Astrocyte (in vitro differentiated cells and primary cell): ENCODE results near the gene SCYGR7. TPM values are rescaled to one million over a fixed set of nuclear protein-coding genes. Genes with fewer than 3 reads are reported as not detected.

ENCODE experiments used
- DNase-seq: peaks from one replicate; pipeline ENCODE4 v3.0.0-alpha.2; 2010; ENCODE audit warnings: low read depth
- FAIRE-seq: peaks from 2 replicates; lab custom pipeline; 2011; peaks lifted over from hg19 to GRCh38; lab: Jason Lieb, UNC
- H2AFZ ChIP-seq: 2 replicates; pipeline ENCODE4 v1.6.0; 2012; ENCODE audit warnings: low read depth, low read length, inconsistent platforms
- H3K27ac ChIP-seq: 2 replicates; pipeline ENCODE4 v1.5.1; 2011; ENCODE audit warnings: low read depth, low read length, inconsistent platforms
- H3K27me3 ChIP-seq: 2 replicates; pipeline ENCODE4 v1.6.0; 2011; ENCODE audit warnings: low read length, inconsistent platforms; ENCODE audit not compliant: insufficient read depth
- H3K36me3 ChIP-seq: 2 replicates; pipeline ENCODE4 v1.5.1; 2011; ENCODE audit warnings: low read length, inconsistent platforms; ENCODE audit not compliant: insufficient read depth
- H3K4me1 ChIP-seq: 2 replicates; pipeline ENCODE4 v1.5.1; 2011; ENCODE audit warnings: low read length, inconsistent platforms; ENCODE audit not compliant: insufficient read depth
- H3K4me2 ChIP-seq: 2 replicates; pipeline ENCODE4 v1.6.0; 2012; ENCODE audit warnings: low read length, inconsistent platforms
- H3K4me3 ChIP-seq: 2 replicates; pipeline ENCODE4 v1.5.1; 2011; ENCODE audit warnings: low read depth, mild to moderate bottlenecking, low read length, inconsistent platforms; ENCODE audit not compliant: insufficient read depth
- H3K79me2 ChIP-seq: 2 replicates; pipeline ENCODE4 v1.6.0; 2012; ENCODE audit warnings: mild to moderate bottlenecking, low read length, inconsistent platforms; ENCODE audit not compliant: insufficient read depth
- H3K9ac ChIP-seq: 2 replicates; pipeline ENCODE4 v1.6.0; 2012; ENCODE audit warnings: mild to moderate bottlenecking, low read length, inconsistent platforms
- H3K9me3 ChIP-seq: 2 replicates; pipeline ENCODE4 v1.5.1; 2012; ENCODE audit warnings: low read depth, mild to moderate bottlenecking, low read length, inconsistent platforms; ENCODE audit not compliant: insufficient read depth
- H4K20me1 ChIP-seq: 2 replicates; pipeline ENCODE4 v1.6.0; 2012; ENCODE audit warnings: low read length, inconsistent platforms; ENCODE audit not compliant: insufficient read depth
- H3K27ac Mint-ChIP-seq: one replicate; pipeline ENCODE4 v1.8.0; 2021; ENCODE audit warnings: mild to moderate bottlenecking, mixed read lengths; ENCODE audit not compliant: unreplicated experiment
- H3K27me3 Mint-ChIP-seq: one replicate; pipeline ENCODE4 v1.8.0; 2021; ENCODE audit warnings: low read depth, mixed read lengths; ENCODE audit not compliant: unreplicated experiment
- H3K36me3 Mint-ChIP-seq: one replicate; pipeline ENCODE4 v1.8.0; 2021; ENCODE audit warnings: low read depth, mixed read lengths; ENCODE audit not compliant: unreplicated experiment
- H3K4me1 Mint-ChIP-seq: one replicate; pipeline ENCODE4 v1.8.0; 2021; ENCODE audit warnings: low read depth, mixed read lengths; ENCODE audit not compliant: unreplicated experiment
- H3K4me3 Mint-ChIP-seq: one replicate; pipeline ENCODE4 v1.8.0; 2021; ENCODE audit warnings: mild to moderate bottlenecking, moderate library complexity, mixed read lengths; ENCODE audit not compliant: unreplicated experiment
- H3K9me3 Mint-ChIP-seq: one replicate; pipeline ENCODE4 v1.8.0; 2021; ENCODE audit warnings: mild to moderate bottlenecking, mixed read lengths; ENCODE audit not compliant: unreplicated experiment
- EZH2 ChIP-seq: IDR thresholded peaks from 2 replicates; pipeline ENCODE4 v1.6.1; 2012; ENCODE audit warnings: mild to moderate bottlenecking, low read length, inconsistent platforms; ENCODE audit not compliant: insufficient read depth
- total RNA-seq: library from RNA; stranded (reverse); gene quantifications from 2 replicates; pipeline ENCODE4 v1.2.1, GENCODE V29; 2021
- TF ChIP-seq, protein P1 (sequence below): IDR thresholded peaks from 2 replicates; pipeline ENCODE4 v1.5.1; 2011; ENCODE audit warnings: low read depth, mild to moderate bottlenecking, inconsistent platforms, low read length, moderate library complexity; ENCODE audit not compliant: insufficient read depth

Gene SCYGR7
- total RNA-seq, 1 donor from 2014 or later = not detected

DNA sequence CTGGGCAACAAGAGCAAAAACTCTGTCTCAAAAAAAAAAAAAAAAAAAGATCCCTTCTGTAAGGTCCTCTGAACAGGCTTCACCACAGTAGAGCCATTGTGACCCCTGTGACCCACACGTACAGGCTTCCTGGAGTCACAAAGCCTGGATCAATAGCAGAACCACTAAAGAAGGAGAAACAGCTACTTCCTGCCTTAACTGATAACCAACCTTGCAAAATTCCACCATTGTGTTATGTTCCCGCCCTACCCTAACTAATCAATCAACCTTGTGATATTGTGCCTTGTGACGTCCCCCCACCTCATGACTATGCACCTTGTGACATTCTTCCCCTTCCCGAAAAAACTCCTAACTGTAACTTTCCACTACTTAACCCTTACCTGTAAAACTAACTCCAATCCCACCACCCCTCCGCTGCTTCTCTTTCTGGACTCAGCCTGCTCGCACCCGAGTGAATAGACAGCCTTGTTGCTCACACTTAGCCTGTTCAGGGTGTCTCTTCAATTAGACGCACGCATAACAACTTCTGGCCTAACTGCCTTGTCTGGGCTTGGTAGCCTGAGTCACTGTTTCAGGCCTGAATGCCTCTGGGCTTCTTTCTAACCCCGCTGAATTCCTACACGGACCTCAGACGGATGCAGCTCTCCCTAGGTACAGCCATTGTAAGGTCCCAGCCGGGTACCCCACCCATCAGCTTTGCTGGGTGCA lies 31.4 kb downstream of the SCYGR7 start:
- no peaks in the 10 kb centered on the region for H3K4me1 ChIP-seq
- H3K9me3 ChIP-seq = no peaks in the 10 kb centered on the region
- no peaks in the 10 kb centered on the region for H3K36me3 Mint-ChIP-seq
- no peak overlapping the region for H3K4me3 ChIP-seq
- DNase-seq (peak; percentile 38), FAIRE-seq (no peak)
- no peaks in the 10 kb centered on the region for H3K27me3 Mint-ChIP-seq
- H3K27ac Mint-ChIP-seq = peak overlapping the region; percentile 75
- TF ChIP-seq, protein P1, sequence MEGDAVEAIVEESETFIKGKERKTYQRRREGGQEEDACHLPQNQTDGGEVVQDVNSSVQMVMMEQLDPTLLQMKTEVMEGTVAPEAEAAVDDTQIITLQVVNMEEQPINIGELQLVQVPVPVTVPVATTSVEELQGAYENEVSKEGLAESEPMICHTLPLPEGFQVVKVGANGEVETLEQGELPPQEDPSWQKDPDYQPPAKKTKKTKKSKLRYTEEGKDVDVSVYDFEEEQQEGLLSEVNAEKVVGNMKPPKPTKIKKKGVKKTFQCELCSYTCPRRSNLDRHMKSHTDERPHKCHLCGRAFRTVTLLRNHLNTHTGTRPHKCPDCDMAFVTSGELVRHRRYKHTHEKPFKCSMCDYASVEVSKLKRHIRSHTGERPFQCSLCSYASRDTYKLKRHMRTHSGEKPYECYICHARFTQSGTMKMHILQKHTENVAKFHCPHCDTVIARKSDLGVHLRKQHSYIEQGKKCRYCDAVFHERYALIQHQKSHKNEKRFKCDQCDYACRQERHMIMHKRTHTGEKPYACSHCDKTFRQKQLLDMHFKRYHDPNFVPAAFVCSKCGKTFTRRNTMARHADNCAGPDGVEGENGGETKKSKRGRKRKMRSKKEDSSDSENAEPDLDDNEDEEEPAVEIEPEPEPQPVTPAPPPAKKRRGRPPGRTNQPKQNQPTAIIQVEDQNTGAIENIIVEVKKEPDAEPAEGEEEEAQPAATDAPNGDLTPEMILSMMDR = no peak
- TF ChIP-seq EZH2 = no peak
- no peaks in the 10 kb centered on the region for H3K9me3 Mint-ChIP-seq
- no peaks in the 10 kb centered on the region for H4K20me1 ChIP-seq
- H3K4me1 Mint-ChIP-seq = peaks cover 12% of the 10 kb centered on the region
- no peak overlapping the region for H3K27ac ChIP-seq
- no peaks in the 10 kb centered on the region for H3K79me2 ChIP-seq
- H3K27me3 ChIP-seq = no peaks in the 10 kb centered on the region
- no peak overlapping the region for H3K4me2 ChIP-seq
- H2AFZ ChIP-seq = peak overlapping the region; percentile 56
- no peak overlapping the region for H3K4me3 Mint-ChIP-seq
- no peak overlapping the region for H3K9ac ChIP-seq
- H3K36me3 ChIP-seq = no peaks in the 10 kb centered on the region

DNA sequence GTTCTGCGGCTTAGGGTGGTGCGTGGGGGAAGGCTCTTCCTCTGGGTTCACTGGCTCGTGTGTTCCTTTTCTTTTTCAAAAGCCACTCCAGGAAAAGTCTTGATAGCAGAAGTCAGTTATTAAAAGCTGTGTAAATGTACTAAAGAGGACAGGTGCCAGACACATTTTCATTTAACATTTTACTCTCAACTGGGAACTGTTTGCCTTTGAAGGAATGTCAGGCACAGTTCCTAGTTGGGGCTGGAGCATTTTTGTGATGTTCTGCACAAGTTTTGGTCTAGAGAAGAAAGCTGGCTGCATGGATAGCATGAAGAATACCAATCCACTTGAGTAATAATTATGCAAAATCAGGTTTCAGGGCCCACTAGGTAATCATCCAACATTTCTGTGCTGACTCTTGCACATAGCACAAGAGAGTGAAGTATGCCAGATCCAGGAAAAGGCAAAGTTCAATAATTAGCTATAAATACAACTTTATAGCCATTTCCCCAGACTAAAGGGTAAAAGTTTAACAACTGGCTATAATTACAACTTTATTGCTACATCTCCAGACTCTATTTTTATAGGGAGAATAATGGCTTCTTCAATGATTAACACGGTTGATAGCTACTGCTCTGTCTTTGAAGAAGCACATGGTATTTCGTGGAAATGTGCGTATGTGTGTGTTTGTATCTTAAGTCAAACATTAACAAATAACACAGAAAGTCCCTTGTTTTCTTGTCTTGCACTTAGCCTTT lies 33.8 kb downstream of the SCYGR7 start:
- no peaks in the 10 kb centered on the region for H3K36me3 ChIP-seq
- FAIRE-seq (no peak), DNase-seq (peak; percentile 29)
- no peak overlapping the region for H3K4me3 Mint-ChIP-seq
- H3K4me1 ChIP-seq = peaks cover 5% of the 10 kb centered on the region
- H3K4me3 ChIP-seq = no peak overlapping the region
- no peak overlapping the region for H3K27ac ChIP-seq
- no peak overlapping the region for H2AFZ ChIP-seq
- H3K4me1 Mint-ChIP-seq = peaks cover 14% of the 10 kb centered on the region
- H3K9me3 ChIP-seq = no peaks in the 10 kb centered on the region
- H3K79me2 ChIP-seq = no peaks in the 10 kb centered on the region
- H3K36me3 Mint-ChIP-seq = no peaks in the 10 kb centered on the region
- H3K27ac Mint-ChIP-seq = no peak overlapping the region
- H3K27me3 ChIP-seq = no peaks in the 10 kb centered on the region
- H3K9me3 Mint-ChIP-seq = no peaks in the 10 kb centered on the region
- H3K4me2 ChIP-seq = no peak overlapping the region
- no peak for TF ChIP-seq EZH2
- TF ChIP-seq, protein P1 = no peak
- H3K9ac ChIP-seq = no peak overlapping the region
- no peaks in the 10 kb centered on the region for H4K20me1 ChIP-seq
- no peaks in the 10 kb centered on the region for H3K27me3 Mint-ChIP-seq
